HG03354 (cell line): ENCODE data around the gene PGS1.

Experiments
- ATAC-seq: cut with Tn5 transposase; IDR thresholded peaks from one replicate; pipeline ENCODE4 v1.9.1; 2021; ENCODE audit warnings: mild to moderate bottlenecking; ENCODE audit not compliant: unreplicated experiment, poor library complexity, severe bottlenecking

PGS1 gene

GRCh38 chr17:78361225-78361701 is 17.2 kb upstream of the PGS1 start:
- no peak for ATAC-seq

GRCh38 chr17:78362232-78362631 is 16.2 kb upstream of the PGS1 start:
- ATAC-seq, result no peak

GRCh38 chr17:78362671-78363070 is 15.8 kb upstream of the PGS1 start:
- no peak for ATAC-seq

GRCh38 chr17:78364436-78365281 is 13.8 kb upstream of the PGS1 start:
- ATAC-seq, result no peak

GRCh38 chr17:78365561-78366108 is 12.8 kb upstream of the PGS1 start:
- ATAC-seq, result no peak

- ATAC-seq, result no peak
These were observed 12.2 kb upstream of the PGS1 start for GRCh38 chr17:78366109-78366848.

- ATAC-seq, result no peak
These were observed 11.3 kb upstream of the PGS1 start for GRCh38 chr17:78367193-78367592.

- no peak for ATAC-seq
These were observed 10.1 kb upstream of the PGS1 start for GRCh38 chr17:78368348-78368747.

GRCh38 chr17:78368854-78369495 is 9.5 kb upstream of the PGS1 start:
- no peak for ATAC-seq

GRCh38 chr17:78369791-78370381 is 8.6 kb upstream of the PGS1 start:
- ATAC-seq, result no peak

- ATAC-seq, result no peak
These were observed 7.4 kb upstream of the PGS1 start for GRCh38 chr17:78371056-78371455.

GRCh38 chr17:78372841-78373240 is 5.6 kb upstream of the PGS1 start:
- no peak for ATAC-seq

GRCh38 chr17:78374189-78374588 is 4.3 kb upstream of the PGS1 start:
- no peak for ATAC-seq

- ATAC-seq, result no peak
These were observed 3.7 kb upstream of the PGS1 start for GRCh38 chr17:78374631-78375274.

GRCh38 chr17:78375401-78376151 is 2.9 kb upstream of the PGS1 start:
- ATAC-seq, result no peak

- ATAC-seq, result no peak
These were observed 2.3 kb upstream of the PGS1 start for GRCh38 chr17:78376161-78376560.

GRCh38 chr17:78377858-78378224 is 608 bp upstream of the PGS1 start:
- ATAC-seq, result no peak

- ATAC-seq, result no peak
These were observed 662 bp downstream of the PGS1 start for GRCh38 chr17:78379131-78379491.

- no peak for ATAC-seq
These were observed 1.9 kb downstream of the PGS1 start for GRCh38 chr17:78380370-78380769.
